GM23338 (cell line): Measurements from ENCODE around the gene TRIM54. TPM values are rescaled to one million over a fixed set of nuclear protein-coding genes. Genes with fewer than 3 reads are reported as not detected.

Experiments used
- ATAC-seq: fragments of 200-7000 bp; cut with Tn5 transposase; 3 replicates; pipeline ENCODE4 v1.9.1; 2020
- DNase-seq: peaks from one replicate; pipeline ENCODE4 v3.0.0-alpha.2; 2015; ENCODE audit warnings: low spot score
- H2AFZ ChIP-seq: fragments of 200-600 bp; sonication (generic); 2 replicates; pipeline ENCODE4 v1.8.0; 2016; ENCODE audit warnings: antibody characterized with exemption, mild to moderate bottlenecking, moderate library complexity
- H3F3A ChIP-seq: fragments of 200-600 bp; sonication (generic); replicated peaks from 2 replicates; pipeline ENCODE4 v1.8.0; 2017; ENCODE audit warnings: antibody characterized with exemption, mixed run types, low read depth
- H3K27ac ChIP-seq: fragments of 200-600 bp; sonication (generic); 2 replicates; pipeline ENCODE4 v1.6.1; 2016; ENCODE audit warnings: low read depth
- H3K27me3 ChIP-seq: fragments of 200-600 bp; sonication (generic); 2 replicates; pipeline ENCODE4 v1.8.0; 2016; ENCODE audit warnings: mild to moderate bottlenecking, mixed run types, moderate library complexity; ENCODE audit not compliant: insufficient read depth
- H3K36me3 ChIP-seq: fragments of 200-600 bp; sonication (generic); 2 replicates; pipeline ENCODE4 v1.8.0; 2016; ENCODE audit warnings: mild to moderate bottlenecking; ENCODE audit not compliant: insufficient read depth
- H3K4me1 ChIP-seq: fragments of 200-600 bp; sonication (generic); 2 replicates; pipeline ENCODE4 v1.8.0; 2016; ENCODE audit warnings: mild to moderate bottlenecking, moderate library complexity; ENCODE audit not compliant: insufficient read depth
- H3K4me2 ChIP-seq: fragments of 200-600 bp; sonication (generic); 2 replicates; pipeline ENCODE4 v1.7.1; 2017; ENCODE audit warnings: mixed run types
- H3K4me3 ChIP-seq: fragments of 200-600 bp; sonication (generic); 2 replicates; pipeline ENCODE4 v1.6.1; 2016; ENCODE audit warnings: mixed run types
- H3K79me2 ChIP-seq: fragments of 200-600 bp; sonication (generic); replicated peaks from 2 replicates; pipeline ENCODE4 v1.8.0; 2017; ENCODE audit warnings: mild to moderate bottlenecking; ENCODE audit not compliant: insufficient read depth
- H3K9me2 ChIP-seq: fragments of 200-600 bp; sonication (generic); 2 replicates; pipeline ENCODE4 v1.8.0; 2017; ENCODE audit not compliant: insufficient read depth
- H4K20me1 ChIP-seq: fragments of 200-600 bp; sonication (generic); replicated peaks from 2 replicates; pipeline ENCODE4 v1.8.0; 2017; ENCODE audit warnings: mild to moderate bottlenecking; ENCODE audit not compliant: insufficient read depth
- H3K27ac Mint-ChIP-seq: 2 replicates; pipeline ENCODE4 v1.8.0; 2020; ENCODE audit warnings: inconsistent platforms, mild to moderate bottlenecking, moderate library complexity, mixed read lengths
- H3K27me3 Mint-ChIP-seq: 3 replicates; pipeline ENCODE4 v1.8.0; 2022; ENCODE audit warnings: low read depth, mild to moderate bottlenecking, moderate library complexity, mixed read lengths, inconsistent platforms; ENCODE audit not compliant: insufficient read depth, poor library complexity
- H3K36me3 Mint-ChIP-seq: 3 replicates; pipeline ENCODE4 v1.8.0; 2021; ENCODE audit warnings: low read depth, mild to moderate bottlenecking, inconsistent platforms, moderate library complexity, mixed read lengths
- H3K4me1 Mint-ChIP-seq: 3 replicates; pipeline ENCODE4 v1.8.0; 2020; ENCODE audit warnings: mild to moderate bottlenecking, inconsistent platforms, mixed read lengths
- H3K4me3 Mint-ChIP-seq: 3 replicates; pipeline ENCODE4 v1.8.0; 2021; ENCODE audit warnings: moderate library complexity, mild to moderate bottlenecking, inconsistent platforms, mixed read lengths
- H3K9me3 Mint-ChIP-seq: 3 replicates; pipeline ENCODE4 v1.8.0; 2020; ENCODE audit warnings: moderate library complexity, mild to moderate bottlenecking, inconsistent platforms, mixed read lengths
- CREB1 ChIP-seq: fragments of 250-450 bp; sonication (Bioruptor Pico); IDR thresholded peaks from 2 replicates; pipeline ENCODE4 v1.5.0; 2020; ENCODE audit warnings: low read depth, mild to moderate bottlenecking, moderate library complexity
- CTCF ChIP-seq, 2 experiments: fragments of 200-600 bp in 1 of 2; sonication (generic) in 1 of 2; conservative IDR thresholded peaks; 2 replicates each; pipeline versions ENCODE4 v1.5.1 to v1.6.1; 2016 to 2017; ENCODE audit warnings: antibody characterized with exemption in 2 of 2, low read depth in 2 of 2, mild to moderate bottlenecking in 2 of 2, moderate library complexity in 1 of 2
- EZH2 ChIP-seq: fragments of 200-600 bp; sonication (generic); IDR thresholded peaks from one replicate; pipeline ENCODE4 v1.8.0; 2017; ENCODE audit warnings: antibody characterized with exemption, mild to moderate bottlenecking, low read depth; ENCODE audit not compliant: unreplicated experiment
- EZH2phosphoT487 ChIP-seq: fragments of 200-600 bp; sonication (generic); IDR thresholded peaks from one replicate; pipeline ENCODE4 v1.8.1; 2018; ENCODE audit warnings: antibody characterized with exemption; ENCODE audit not compliant: unreplicated experiment
- JUNB ChIP-seq: IDR thresholded peaks from one replicate; pipeline ENCODE4 v1.6.1; 2016; ENCODE audit warnings: antibody characterized with exemption; ENCODE audit not compliant: unreplicated experiment
- NANOG ChIP-seq: IDR thresholded peaks from 2 replicates; pipeline ENCODE4 v1.6.1; 2016; ENCODE audit warnings: antibody characterized with exemption, borderline replicate concordance
- POLR2AphosphoS5 ChIP-seq: IDR thresholded peaks from 2 replicates; pipeline ENCODE4 v1.6.1; 2016; ENCODE audit warnings: antibody characterized with exemption, low read depth
- REST ChIP-seq: IDR thresholded peaks from one replicate; pipeline ENCODE4 v1.6.1; 2018; ENCODE audit warnings: antibody characterized with exemption; ENCODE audit not compliant: unreplicated experiment
- STAT1 ChIP-seq: IDR thresholded peaks from one replicate; pipeline ENCODE4 v1.6.1; 2016; ENCODE audit warnings: antibody characterized with exemption; ENCODE audit not compliant: unreplicated experiment
- ZNF114 ChIP-seq: fragments of 250-450 bp; sonication (Bioruptor Pico); IDR thresholded peaks from 2 replicates; pipeline ENCODE4 v1.5.0; 2020; ENCODE audit warnings: mild to moderate bottlenecking, moderate library complexity
- ZNF331 ChIP-seq: fragments of 250-450 bp; sonication (Bioruptor Pico); IDR thresholded peaks from 2 replicates; pipeline ENCODE4 v1.5.0; 2020; ENCODE audit warnings: low read depth, mild to moderate bottlenecking, moderate library complexity
- polyA plus RNA-seq: library from polyadenylated mRNA; unstranded; fragments of >200 nt; fragmentation: Nextera tagmentation; extraction: Ambion mirVana; gene quantifications from 2 replicates; pipeline ENCODE4 v1.2.1, GENCODE V29; 2016
- total RNA-seq: library from RNA; depleted of rRNA; stranded (reverse); fragments of >200 nt; shearing (Covaris generic); gene quantifications from 2 replicates; pipeline ENCODE4 v1.2.3, GENCODE V29; 2014
- TF ChIP-seq, protein P1 (sequence below): fragments of 250-450 bp; sonication (Bioruptor Pico); IDR thresholded peaks from 2 replicates; pipeline ENCODE4 v1.5.0; 2020; ENCODE audit warnings: mild to moderate bottlenecking, moderate library complexity
- TF ChIP-seq, protein P2 (sequence below): IDR thresholded peaks from 2 replicates; pipeline ENCODE4 v1.6.1; 2016; ENCODE audit warnings: antibody characterized with exemption

The TRIM54 gene
- total and polyA plus RNA-seq, 2 experiments from 2014 or later: 1.6 to 3.3 TPM

DNA sequence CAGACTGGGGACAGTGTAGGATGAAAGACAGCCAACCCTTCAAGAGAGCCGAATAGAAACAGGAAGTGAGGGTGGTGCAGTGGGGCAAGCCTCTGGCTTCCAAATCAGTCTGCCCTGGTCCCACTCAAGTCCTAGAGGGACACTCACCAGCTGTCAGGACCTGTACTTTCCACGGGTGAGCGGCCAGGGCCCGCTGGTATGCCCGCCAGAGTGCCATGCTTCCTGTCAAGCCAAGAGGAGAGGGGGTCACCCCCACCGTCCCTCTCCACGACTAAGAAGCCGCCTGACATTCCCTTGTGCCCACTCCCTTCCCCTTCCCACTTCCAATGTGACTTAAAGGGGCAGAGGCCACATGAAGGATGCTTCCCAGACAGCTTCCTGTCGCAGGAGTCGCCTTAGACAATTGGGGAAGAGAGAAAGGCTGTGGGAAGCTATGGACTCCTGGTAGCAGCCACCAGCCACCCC is 40.1 kb downstream of the TRIM54 start:
- no peaks in the 10 kb centered on the region for H3K27me3 ChIP-seq
- H3K9me2 ChIP-seq: no peaks in the 10 kb centered on the region
- ATAC-seq: peak; percentile 2; the same call in 2 of the 3 replicates
- Mint-ChIP-seq H3K36me3 (peaks cover 19% of the 10 kb centered on the region), H3K27me3 (peaks cover 4% of the 10 kb centered on the region), H3K9me3 (no peaks in the 10 kb centered on the region), H3K27ac (peak overlapping the region; percentile 99), H3K4me3 (peak overlapping the region; percentile 98), H3K4me1 (peaks cover 10% of the 10 kb centered on the region)
- no peak for TF ChIP-seq JUNB
- TF ChIP-seq, protein P1, sequence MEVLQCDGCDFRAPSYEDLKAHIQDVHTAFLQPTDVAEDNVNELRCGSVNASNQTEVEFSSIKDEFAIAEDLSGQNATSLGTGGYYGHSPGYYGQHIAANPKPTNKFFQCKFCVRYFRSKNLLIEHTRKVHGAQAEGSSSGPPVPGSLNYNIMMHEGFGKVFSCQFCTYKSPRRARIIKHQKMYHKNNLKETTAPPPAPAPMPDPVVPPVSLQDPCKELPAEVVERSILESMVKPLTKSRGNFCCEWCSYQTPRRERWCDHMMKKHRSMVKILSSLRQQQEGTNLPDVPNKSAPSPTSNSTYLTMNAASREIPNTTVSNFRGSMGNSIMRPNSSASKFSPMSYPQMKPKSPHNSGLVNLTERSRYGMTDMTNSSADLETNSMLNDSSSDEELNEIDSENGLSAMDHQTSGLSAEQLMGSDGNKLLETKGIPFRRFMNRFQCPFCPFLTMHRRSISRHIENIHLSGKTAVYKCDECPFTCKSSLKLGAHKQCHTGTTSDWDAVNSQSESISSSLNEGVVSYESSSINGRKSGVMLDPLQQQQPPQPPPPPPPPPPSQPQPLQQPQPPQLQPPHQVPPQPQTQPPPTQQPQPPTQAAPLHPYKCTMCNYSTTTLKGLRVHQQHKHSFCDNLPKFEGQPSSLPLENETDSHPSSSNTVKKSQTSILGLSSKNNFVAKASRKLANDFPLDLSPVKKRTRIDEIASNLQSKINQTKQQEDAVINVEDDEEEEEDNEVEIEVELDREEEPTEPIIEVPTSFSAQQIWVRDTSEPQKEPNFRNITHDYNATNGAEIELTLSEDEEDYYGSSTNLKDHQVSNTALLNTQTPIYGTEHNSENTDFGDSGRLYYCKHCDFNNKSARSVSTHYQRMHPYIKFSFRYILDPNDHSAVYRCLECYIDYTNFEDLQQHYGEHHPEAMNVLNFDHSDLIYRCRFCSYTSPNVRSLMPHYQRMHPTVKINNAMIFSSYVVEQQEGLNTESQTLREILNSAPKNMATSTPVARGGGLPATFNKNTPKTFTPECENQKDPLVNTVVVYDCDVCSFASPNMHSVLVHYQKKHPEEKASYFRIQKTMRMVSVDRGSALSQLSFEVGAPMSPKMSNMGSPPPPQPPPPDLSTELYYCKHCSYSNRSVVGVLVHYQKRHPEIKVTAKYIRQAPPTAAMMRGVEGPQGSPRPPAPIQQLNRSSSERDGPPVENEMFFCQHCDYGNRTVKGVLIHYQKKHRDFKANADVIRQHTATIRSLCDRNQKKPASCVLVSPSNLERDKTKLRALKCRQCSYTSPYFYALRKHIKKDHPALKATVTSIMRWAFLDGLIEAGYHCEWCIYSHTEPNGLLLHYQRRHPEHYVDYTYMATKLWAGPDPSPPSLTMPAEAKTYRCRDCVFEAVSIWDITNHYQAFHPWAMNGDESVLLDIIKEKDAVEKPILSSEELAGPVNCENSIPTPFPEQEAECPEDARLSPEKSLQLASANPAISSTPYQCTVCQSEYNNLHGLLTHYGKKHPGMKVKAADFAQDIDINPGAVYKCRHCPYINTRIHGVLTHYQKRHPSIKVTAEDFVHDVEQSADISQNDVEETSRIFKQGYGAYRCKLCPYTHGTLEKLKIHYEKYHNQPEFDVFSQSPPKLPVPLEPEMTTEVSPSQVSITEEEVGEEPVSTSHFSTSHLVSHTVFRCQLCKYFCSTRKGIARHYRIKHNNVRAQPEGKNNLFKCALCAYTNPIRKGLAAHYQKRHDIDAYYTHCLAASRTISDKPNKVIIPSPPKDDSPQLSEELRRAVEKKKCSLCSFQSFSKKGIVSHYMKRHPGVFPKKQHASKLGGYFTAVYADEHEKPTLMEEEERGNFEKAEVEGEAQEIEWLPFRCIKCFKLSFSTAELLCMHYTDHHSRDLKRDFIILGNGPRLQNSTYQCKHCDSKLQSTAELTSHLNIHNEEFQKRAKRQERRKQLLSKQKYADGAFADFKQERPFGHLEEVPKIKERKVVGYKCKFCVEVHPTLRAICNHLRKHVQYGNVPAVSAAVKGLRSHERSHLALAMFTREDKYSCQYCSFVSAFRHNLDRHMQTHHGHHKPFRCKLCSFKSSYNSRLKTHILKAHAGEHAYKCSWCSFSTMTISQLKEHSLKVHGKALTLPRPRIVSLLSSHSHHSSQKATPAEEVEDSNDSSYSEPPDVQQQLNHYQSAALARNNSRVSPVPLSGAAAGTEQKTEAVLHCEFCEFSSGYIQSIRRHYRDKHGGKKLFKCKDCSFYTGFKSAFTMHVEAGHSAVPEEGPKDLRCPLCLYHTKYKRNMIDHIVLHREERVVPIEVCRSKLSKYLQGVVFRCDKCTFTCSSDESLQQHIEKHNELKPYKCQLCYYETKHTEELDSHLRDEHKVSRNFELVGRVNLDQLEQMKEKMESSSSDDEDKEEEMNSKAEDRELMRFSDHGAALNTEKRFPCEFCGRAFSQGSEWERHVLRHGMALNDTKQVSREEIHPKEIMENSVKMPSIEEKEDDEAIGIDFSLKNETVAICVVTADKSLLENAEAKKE (CRISPR knock-in tag): no peak
- TF ChIP-seq ZNF114 (CRISPR knock-in tag): no peak
- no peak for TF ChIP-seq CTCF (conservative IDR thresholded peaks at IDR 0.05; ENCODE audit: low read depth in 2 of 2)
- TF ChIP-seq NANOG: no peak
- no peak for TF ChIP-seq POLR2AphosphoS5
- TF ChIP-seq EZH2: no peak
- TF ChIP-seq, protein P2, sequence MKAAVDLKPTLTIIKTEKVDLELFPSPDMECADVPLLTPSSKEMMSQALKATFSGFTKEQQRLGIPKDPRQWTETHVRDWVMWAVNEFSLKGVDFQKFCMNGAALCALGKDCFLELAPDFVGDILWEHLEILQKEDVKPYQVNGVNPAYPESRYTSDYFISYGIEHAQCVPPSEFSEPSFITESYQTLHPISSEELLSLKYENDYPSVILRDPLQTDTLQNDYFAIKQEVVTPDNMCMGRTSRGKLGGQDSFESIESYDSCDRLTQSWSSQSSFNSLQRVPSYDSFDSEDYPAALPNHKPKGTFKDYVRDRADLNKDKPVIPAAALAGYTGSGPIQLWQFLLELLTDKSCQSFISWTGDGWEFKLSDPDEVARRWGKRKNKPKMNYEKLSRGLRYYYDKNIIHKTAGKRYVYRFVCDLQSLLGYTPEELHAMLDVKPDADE: no peak
- no peak for TF ChIP-seq STAT1
- TF ChIP-seq CREB1 (CRISPR knock-in tag): no peak
- no peak for TF ChIP-seq REST
- no peak for TF ChIP-seq ZNF331 (CRISPR knock-in tag)
- no peak for TF ChIP-seq EZH2phosphoT487
- H4K20me1 ChIP-seq: no peaks in the 10 kb centered on the region
- H3K36me3 ChIP-seq: peaks cover 5% of the 10 kb centered on the region; the same call in 1 of the 2 replicates
- peak overlapping the region; percentile 99; the same call in 1 of the 2 replicates for H2AFZ ChIP-seq
- peaks cover 5% of the 10 kb centered on the region for H3K79me2 ChIP-seq
- H3K4me3 ChIP-seq: peak overlapping the region; percentile 99
- peak overlapping the region; percentile 90 for H3K27ac ChIP-seq
- peaks cover 21% of the 10 kb centered on the region; the same call in 1 of the 2 replicates for H3F3A ChIP-seq
- H3K4me1 ChIP-seq: peaks cover 14% of the 10 kb centered on the region
- peak overlapping the region; percentile 99 for H3K4me2 ChIP-seq
- peak; percentile 26 for DNase-seq
